SJCRH30 (cell line): Measurements from ENCODE around the gene TSPYL1. TPM values are rescaled to one million over a fixed set of nuclear protein-coding genes. Genes with fewer than 3 reads are reported as not detected.
"Not testable (repeated sequence)": the region's sequence is repeated elsewhere in the genome, so short reads cannot be mapped to it uniquely, and the experiment has no call there.

Experiments used
- DNase-seq, 2 experiments: peaks; one replicate each; pipeline ENCODE4 v3.0.0-alpha.2; 2015 to 2020
- H3K27ac ChIP-seq: fragments of 250-450 bp; sonication (Bioruptor Pico); 2 replicates; pipeline ENCODE4 v1.5.1; 2020; ENCODE audit warnings: mild to moderate bottlenecking, moderate library complexity
- H3K27me3 ChIP-seq: fragments of 250-450 bp; sonication (Bioruptor Pico); 2 replicates; pipeline ENCODE4 v1.5.1; 2020; ENCODE audit warnings: mild to moderate bottlenecking, moderate library complexity
- H3K36me3 ChIP-seq: fragments of 250-450 bp; sonication (Bioruptor Pico); 2 replicates; pipeline ENCODE4 v1.5.1; 2020; ENCODE audit warnings: mild to moderate bottlenecking, moderate library complexity
- H3K4me1 ChIP-seq: fragments of 250-450 bp; sonication (Bioruptor Pico); 2 replicates; pipeline ENCODE4 v1.5.1; 2020; ENCODE audit warnings: mild to moderate bottlenecking, moderate library complexity
- H3K4me3 ChIP-seq: fragments of 250-450 bp; sonication (Bioruptor Pico); 2 replicates; pipeline ENCODE4 v1.5.1; 2020; ENCODE audit warnings: mild to moderate bottlenecking, moderate library complexity
- H3K9me3 ChIP-seq: fragments of 250-450 bp; sonication (Bioruptor Pico); replicated peaks from 2 replicates; pipeline ENCODE4 v1.5.1; 2020; ENCODE audit warnings: mild to moderate bottlenecking, moderate library complexity
- total RNA-seq: library from RNA; depleted of rRNA; stranded (reverse); fragments of >200 nt; shearing (Covaris generic); gene quantifications from 2 replicates; pipeline ENCODE4 v1.2.3, GENCODE V29; 2014

The TSPYL1 gene
- total RNA-seq, 1 experiment from 2014 or later: 61.9 TPM

DNA sequence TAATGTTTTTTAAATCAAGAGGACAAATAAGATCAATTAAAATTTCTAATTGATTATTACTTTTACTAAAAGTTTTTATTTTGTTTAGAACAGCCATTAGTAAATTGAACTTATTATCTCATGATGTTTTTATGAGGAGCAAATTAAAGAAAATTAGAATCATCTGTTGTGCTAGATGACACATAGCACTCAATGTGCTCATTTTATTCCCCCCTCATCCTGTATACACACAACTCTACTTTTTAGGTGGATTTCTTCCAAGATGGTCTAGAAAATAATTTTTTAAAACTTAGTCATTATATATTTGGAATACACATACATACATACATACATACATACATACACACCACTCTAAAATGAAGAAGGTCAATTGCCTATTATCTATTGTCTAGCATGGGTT, 29.3 kb upstream of the TSPYL1 start:
- Histone ChIP-seq H3K36me3 (no peaks in the 10 kb centered on the region), H3K27ac (no peak overlapping the region), H3K27me3 (no peaks in the 10 kb centered on the region), H3K4me1 (no peaks in the 10 kb centered on the region), H3K4me3 (no peak overlapping the region), H3K9me3 (no peaks in the 10 kb centered on the region)
- DNase-seq: no peak

DNA sequence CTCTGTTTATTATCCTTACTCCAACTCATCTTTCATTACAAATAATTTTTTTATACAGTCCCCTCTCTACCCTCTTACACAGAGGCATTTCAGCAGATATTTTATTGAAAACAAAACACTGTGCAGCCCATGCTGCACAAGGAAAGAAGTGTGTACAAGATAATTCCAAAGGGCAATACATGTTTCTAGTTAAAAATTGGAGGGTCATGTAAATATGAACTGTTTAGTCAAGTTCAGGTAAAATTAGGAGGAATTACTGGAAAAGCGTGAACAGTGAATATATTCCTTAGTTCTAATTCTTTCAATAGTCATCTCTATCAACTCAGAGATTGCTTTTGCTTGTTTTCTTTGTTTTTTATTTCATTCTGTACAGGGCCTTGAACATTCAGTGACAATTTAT, 27.9 kb upstream of the TSPYL1 start:
- no peak overlapping the region for H3K4me3 ChIP-seq
- no peaks in the 10 kb centered on the region for H3K4me1 ChIP-seq
- no peaks in the 10 kb centered on the region for H3K27me3 ChIP-seq
- no peaks in the 10 kb centered on the region for H3K9me3 ChIP-seq
- no peaks in the 10 kb centered on the region for H3K36me3 ChIP-seq
- no peak overlapping the region for H3K27ac ChIP-seq
- DNase-seq: no peak

DNA sequence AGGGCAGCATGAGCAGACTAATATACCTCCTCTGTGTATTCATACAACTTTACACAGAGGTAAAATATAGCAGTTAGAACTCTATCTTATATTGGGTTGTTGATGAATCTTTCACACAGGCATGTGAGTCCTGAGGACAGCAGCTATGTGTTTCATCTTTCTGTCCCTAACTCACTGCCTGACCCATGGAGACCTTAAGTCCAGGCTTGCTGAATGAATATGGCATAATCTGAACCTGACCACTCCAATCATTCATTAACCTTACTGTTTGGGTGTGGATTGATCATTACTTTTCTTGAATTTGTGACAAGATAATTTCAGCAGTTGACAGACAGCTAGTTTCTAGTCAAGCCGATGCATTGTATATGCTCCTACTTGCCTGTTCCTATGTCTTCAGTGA, 27.3 kb upstream of the TSPYL1 start:
- H3K4me1 ChIP-seq: no peaks in the 10 kb centered on the region
- no peaks in the 10 kb centered on the region for H3K27me3 ChIP-seq
- H3K4me3 ChIP-seq: no peak overlapping the region
- no peaks in the 10 kb centered on the region for H3K9me3 ChIP-seq
- H3K27ac ChIP-seq: no peak overlapping the region
- no peaks in the 10 kb centered on the region for H3K36me3 ChIP-seq
- DNase-seq: no peak

DNA sequence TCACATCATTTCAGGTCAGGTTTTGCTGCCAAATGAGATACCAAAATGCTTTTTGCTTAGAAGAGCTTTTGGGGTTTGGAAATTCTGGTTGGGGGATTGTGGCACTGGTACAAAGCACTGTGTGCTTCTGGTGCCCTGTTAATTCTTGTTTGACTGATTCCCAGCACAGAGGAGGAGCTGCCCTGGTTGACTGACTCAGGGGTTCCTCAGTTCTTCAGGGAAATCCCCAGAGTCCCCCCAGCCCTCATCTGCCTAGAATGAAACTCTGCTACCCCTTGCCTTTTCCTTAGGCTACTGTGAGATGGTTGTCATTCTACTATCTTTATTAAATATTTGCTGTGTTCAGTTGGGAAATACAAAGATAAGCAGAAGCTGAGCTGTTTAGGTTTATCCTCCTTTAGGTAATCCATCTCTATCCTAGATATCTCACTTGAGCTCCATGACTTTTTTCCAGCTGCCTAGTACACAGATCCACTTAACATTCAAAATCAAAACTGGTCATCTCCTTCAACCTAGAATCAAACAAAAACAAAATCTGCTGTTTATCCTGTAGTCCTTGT, 24.9 kb upstream of the TSPYL1 start:
- Histone ChIP-seq H3K36me3 (no peaks in the 10 kb centered on the region), H3K27me3 (no peaks in the 10 kb centered on the region), H3K4me1 (no peaks in the 10 kb centered on the region), H3K27ac (no peak overlapping the region), H3K9me3 (no peaks in the 10 kb centered on the region), H3K4me3 (no peak overlapping the region)
- DNase-seq: no peak

DNA sequence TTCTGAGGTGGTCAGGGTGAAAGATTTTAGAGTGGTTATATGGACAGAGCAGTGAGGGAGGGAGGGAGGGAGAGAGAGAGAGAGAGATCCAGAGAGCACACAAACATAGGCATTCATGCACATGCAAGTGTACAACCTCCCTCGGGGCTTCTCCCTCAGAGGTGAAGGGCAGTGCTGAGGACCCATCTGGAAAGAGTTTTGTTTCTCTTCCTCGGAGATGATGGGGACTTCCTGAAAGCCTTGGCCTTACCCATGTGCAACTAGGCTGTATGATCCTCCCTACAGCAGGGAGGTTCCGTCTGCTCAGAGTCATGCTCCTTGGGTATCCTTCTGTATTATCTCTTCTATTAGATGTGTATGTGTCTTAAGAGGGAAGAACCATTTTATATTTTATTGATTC, 21.4 kb upstream of the TSPYL1 start:
- H3K27me3 ChIP-seq: no peaks in the 10 kb centered on the region
- H3K36me3 ChIP-seq: no peaks in the 10 kb centered on the region
- peaks cover 4% of the 10 kb centered on the region; the same call in 1 of the 2 replicates for H3K9me3 ChIP-seq
- H3K4me3 ChIP-seq: no peak overlapping the region
- no peak overlapping the region for H3K27ac ChIP-seq
- no peak for DNase-seq
- no peaks in the 10 kb centered on the region for H3K4me1 ChIP-seq

DNA sequence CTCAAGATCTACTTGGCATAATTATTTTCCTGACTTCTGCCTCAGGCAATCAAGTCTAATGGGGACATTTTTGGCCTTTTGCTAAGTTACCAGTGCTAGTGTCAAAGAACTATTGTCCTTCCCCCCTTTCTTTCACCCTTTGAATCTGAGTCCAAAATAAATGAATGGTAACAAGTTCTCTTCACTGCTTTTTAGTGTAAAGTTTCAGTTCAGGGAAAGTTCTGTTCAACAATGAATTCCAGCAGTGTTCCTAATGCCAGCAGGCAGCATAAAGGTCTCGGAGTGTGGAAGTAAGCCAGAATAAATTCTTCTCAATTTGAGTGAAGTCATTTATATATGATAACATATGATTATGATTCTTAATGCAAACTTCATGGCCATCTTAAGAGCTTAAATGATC, 20.8 kb upstream of the TSPYL1 start:
- H3K27ac ChIP-seq: no peak overlapping the region
- H3K9me3 ChIP-seq: peaks cover 4% of the 10 kb centered on the region; the same call in 1 of the 2 replicates
- no peak overlapping the region for H3K4me3 ChIP-seq
- H3K36me3 ChIP-seq: no peaks in the 10 kb centered on the region
- H3K4me1 ChIP-seq: no peaks in the 10 kb centered on the region
- no peak for DNase-seq
- no peaks in the 10 kb centered on the region for H3K27me3 ChIP-seq

DNA sequence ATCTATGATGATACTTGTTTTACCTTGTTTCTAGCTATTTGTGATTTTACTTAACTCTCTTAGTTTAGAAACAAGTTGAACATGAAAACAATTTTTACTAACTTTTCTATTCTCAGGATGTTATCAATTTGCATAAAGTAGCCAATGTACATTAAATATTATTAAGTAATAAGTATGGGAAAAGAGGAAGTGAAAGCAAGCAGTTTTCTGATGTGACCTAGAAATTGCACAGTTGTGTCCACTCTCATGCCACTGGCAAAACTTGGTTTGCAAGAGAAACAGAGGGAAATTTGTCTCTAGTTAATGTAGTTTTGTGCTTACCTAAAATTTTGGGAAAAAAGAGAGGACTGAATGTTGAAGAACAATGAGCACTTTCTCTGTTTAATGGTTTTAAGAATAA, 19.2 kb upstream of the TSPYL1 start:
- H3K27me3 ChIP-seq: no peaks in the 10 kb centered on the region
- no peak for DNase-seq
- H3K36me3 ChIP-seq: no peaks in the 10 kb centered on the region

DNA sequence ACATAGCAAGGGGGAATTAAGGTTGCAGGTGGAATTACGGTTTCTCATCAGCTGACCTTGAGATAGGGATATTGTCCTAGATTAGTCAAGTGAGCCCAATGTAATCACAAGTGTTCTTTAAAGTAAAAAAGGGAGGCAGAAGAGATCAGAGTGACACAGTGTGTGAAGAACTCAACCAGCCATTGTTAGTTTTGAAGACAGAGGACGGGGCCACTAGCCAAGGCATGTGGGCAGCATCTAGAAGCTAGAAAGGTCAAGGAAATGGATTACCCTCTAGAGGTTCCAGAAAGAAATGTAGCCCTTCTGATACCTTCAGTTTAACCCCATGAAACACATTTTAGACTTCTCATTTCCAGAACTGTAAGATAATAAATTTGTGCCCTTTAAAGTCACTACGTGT, 18.5 kb upstream of the TSPYL1 start:
- Histone ChIP-seq H3K36me3 (no peaks in the 10 kb centered on the region), H3K9me3 (peaks cover 4% of the 10 kb centered on the region; the same call in 1 of the 2 replicates), H3K27me3 (no peaks in the 10 kb centered on the region), H3K4me3 (no peak overlapping the region), H3K27ac (no peak overlapping the region), H3K4me1 (no peaks in the 10 kb centered on the region)
- no peak for DNase-seq

More for the DNA sequence above, 19.2 kb upstream of the TSPYL1 start:
- Histone ChIP-seq H3K9me3 (peaks cover 4% of the 10 kb centered on the region; the same call in 1 of the 2 replicates), H3K4me3 (no peak overlapping the region), H3K27ac (no peak overlapping the region), H3K4me1 (no peaks in the 10 kb centered on the region)

DNA sequence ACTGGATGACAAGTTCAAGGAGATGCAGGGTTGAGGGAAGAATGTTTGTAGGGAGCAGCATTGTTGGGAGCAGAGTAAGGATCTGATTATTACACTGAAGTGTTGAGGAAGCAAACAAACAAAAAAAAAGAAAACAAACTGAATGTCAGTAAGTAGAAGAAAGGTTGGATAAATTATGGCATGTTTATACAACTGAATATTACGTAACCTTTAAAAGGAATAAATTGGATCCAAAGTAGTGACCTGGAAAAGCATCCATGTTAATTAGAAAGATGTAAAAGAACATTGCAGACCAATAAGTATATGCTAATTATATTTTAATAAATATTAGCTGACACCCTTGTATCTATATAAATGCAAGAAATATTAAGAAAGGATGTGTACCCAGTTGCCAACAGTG, 12.8 kb upstream of the TSPYL1 start:
- no peak for DNase-seq
- Histone ChIP-seq H3K27me3 (no peaks in the 10 kb centered on the region), H3K4me1 (no peaks in the 10 kb centered on the region), H3K4me3 (no peak overlapping the region), H3K36me3 (no peaks in the 10 kb centered on the region), H3K27ac (no peak overlapping the region), H3K9me3 (no peaks in the 10 kb centered on the region)

DNA sequence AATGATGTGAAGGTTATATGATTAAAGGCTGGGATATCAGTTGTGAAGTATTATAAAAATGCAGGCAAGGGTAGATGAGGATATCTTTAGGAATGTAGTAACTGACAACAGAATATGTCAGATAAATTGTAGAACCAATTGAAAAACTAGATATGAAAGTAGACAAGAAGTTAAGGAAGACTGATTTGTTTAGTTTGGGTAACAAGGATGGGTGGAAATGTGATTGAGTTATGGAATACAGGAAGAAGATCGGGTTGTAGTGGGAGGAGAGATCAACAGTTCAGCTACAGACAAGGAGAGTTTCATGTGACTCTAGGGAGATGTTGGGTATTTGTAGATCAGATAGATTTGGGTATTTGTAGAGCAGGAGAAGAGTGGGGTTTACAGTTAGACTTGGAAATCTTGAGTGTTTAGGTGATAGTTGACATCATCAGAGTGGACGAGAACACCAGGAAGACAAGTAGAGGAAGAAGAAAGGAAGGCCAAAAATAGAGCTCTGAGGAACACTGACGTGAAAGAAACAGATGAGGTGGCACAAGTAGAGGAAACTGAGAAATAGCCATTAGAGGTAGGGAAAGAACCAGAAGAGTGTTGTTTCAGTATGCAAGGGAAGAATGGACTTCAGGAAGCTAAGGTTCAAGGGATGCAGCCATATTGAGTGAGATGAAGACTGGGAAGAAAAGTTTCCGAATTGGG, 12.1 kb upstream of the TSPYL1 start:
- H3K4me1 ChIP-seq: no peaks in the 10 kb centered on the region
- H3K27ac ChIP-seq: no peak overlapping the region
- H3K27me3 ChIP-seq: no peaks in the 10 kb centered on the region
- H3K4me3 ChIP-seq: no peak overlapping the region
- no peaks in the 10 kb centered on the region for H3K9me3 ChIP-seq
- DNase-seq: no peak
- H3K36me3 ChIP-seq: no peaks in the 10 kb centered on the region

DNA sequence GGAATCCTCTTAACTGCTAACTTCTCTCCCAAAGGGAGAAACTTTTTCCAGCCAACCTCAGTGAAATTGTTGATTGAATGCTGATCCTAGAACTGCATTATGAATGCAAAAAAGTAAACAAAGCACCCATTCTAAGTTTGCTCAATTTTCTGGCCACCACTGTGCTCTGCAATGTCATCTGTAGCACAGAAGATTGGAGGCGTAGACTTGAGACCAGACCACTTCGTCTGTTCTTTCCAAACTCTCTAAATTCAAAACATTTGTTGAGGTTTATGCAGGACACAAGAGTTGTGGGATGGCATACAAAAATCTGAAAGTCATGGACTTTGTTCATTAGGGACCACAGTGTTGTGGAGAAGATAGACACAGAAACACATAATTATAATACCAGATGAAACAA, 11.1 kb upstream of the TSPYL1 start:
- no peak overlapping the region for H3K27ac ChIP-seq
- DNase-seq: no peak

DNA sequence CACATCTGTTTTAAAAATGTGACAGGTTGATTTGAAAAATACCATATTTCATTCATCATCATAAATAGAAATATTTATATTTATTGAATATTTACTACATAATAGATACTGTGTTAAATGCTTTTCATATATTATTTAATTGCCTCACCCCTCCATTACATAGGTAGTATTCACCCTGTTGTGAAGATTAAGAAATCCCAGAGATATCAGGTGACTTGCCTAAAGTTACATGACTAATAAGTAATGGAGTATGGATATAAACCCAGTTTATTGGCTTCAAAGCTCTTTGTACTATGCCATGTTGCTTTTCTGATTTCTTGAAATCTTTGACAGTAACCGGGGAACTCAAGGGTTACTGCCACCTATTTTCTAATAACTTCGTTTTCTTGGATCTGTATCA, 10.1 kb upstream of the TSPYL1 start:
- Histone ChIP-seq H3K27me3 (no peaks in the 10 kb centered on the region), H3K4me3 (no peak overlapping the region), H3K9me3 (no peaks in the 10 kb centered on the region), H3K4me1 (no peaks in the 10 kb centered on the region), H3K27ac (no peak overlapping the region), H3K36me3 (no peaks in the 10 kb centered on the region)
- no peak for DNase-seq

More for the DNA sequence above, 11.1 kb upstream of the TSPYL1 start:
- Histone ChIP-seq H3K4me1 (no peaks in the 10 kb centered on the region), H3K36me3 (no peaks in the 10 kb centered on the region), H3K27me3 (no peaks in the 10 kb centered on the region), H3K4me3 (no peak overlapping the region), H3K9me3 (no peaks in the 10 kb centered on the region)

DNA sequence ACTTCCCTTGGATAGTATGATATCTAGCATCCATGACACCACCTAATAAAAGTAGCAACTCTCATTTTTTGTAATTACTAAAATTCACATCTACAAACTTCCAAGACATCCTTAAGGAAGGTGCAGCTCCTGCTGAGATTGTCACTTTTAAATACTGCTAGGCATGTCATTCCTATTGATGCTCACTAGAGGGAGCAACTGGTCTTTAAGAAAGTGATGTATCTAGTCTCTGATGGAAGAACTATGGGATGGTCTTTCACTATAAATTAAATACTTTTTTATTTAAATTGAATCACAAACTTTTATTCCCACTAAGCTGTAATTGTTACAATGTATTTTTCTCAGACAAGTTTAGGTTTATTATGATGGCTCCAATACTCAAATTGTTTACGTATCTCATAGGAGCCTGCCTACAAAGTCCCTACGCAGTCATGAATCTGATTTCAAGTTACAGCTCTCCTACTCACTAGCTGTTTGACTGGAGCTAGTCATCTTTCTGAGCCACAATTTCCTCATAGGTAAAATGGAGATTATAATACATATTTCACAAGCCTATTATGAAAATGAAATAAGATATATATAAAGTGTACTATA, 8.1 kb upstream of the TSPYL1 start:
- DNase-seq: peak in 1 of 2 experiments; percentile 71
- no peaks in the 10 kb centered on the region for H3K36me3 ChIP-seq
- no peak overlapping the region for H3K27ac ChIP-seq

DNA sequence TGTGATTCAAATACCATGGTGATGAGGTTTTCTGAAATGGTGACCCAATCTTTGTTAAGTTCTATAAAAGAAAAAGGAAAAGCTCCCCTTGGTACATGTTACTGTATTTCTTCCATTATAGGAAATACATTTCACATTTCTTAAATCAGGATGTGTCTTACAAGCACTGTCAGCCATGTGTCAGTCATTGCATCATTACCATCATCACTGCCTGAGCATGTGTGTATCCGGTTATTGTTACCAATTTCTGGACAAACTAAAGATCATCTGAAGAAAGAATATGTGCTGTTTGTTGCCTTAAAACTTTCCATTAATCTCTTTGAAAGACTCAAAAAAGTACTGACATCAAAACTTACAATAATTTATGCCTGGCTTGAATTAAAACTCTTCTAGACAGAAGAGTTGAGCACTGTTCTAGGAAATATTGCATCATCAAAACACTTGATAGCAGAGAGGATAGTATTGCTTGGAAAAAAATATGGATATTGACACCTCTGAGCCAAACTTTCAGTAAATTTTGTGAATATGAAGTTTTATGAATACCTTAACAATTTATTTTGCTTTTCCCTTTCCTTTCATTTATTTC, 7.1 kb upstream of the TSPYL1 start:
- no peak for DNase-seq
- no peaks in the 10 kb centered on the region for H3K27me3 ChIP-seq
- H3K9me3 ChIP-seq: no peaks in the 10 kb centered on the region
- no peak overlapping the region for H3K4me3 ChIP-seq
- H3K4me1 ChIP-seq: no peaks in the 10 kb centered on the region
- H3K27ac ChIP-seq: no peak overlapping the region
- no peaks in the 10 kb centered on the region for H3K36me3 ChIP-seq

More for the DNA sequence above, 8.1 kb upstream of the TSPYL1 start:
- H3K9me3 ChIP-seq: no peaks in the 10 kb centered on the region
- H3K27me3 ChIP-seq: no peaks in the 10 kb centered on the region
- no peaks in the 10 kb centered on the region for H3K4me1 ChIP-seq
- no peak overlapping the region for H3K4me3 ChIP-seq

DNA sequence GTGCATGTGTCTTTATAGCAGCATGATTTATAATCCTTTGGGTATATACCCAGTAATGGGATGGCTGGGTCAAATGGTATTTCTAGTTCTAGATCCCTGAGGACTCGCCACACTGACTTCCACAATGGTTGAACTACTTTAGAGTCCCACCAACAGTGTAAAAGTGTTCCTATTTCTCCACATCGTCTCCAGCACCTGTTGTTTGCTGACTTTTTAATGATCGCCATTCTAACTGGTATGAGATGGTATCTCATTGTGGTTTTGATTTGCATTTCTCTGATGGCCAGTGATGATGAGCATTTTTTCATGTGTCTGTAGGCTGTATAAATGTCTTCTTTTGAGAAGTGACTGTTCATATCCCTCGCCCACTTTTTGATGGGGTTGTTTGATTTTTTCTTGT, 5.3 kb upstream of the TSPYL1 start:
- H3K27me3 ChIP-seq, H3K9me3 ChIP-seq, H3K4me1 ChIP-seq, H3K36me3 ChIP-seq, H3K4me3 ChIP-seq, H3K27ac ChIP-seq, DNase-seq: not testable (repeated sequence)
